Ishikawa (cell line): ENCODE measurements around the gene KIAA1549.

Source experiments
- CEBPB ChIP-seq: IDR thresholded peaks from 2 replicates; pipeline ENCODE4 v1.6.1; 2012
- CREB1 ChIP-seq: IDR thresholded peaks from 2 replicates; pipeline ENCODE4 v1.6.1; 2012; ENCODE audit warnings: low read depth
- EP300 ChIP-seq: IDR thresholded peaks from 2 replicates; pipeline ENCODE4 v1.6.1; 2012; ENCODE audit warnings: borderline replicate concordance
- MAX ChIP-seq: IDR thresholded peaks from 2 replicates; pipeline ENCODE4 v1.6.1; 2012
- NFIC ChIP-seq: IDR thresholded peaks from 2 replicates; pipeline ENCODE4 v1.6.1; 2012
- RAD21 ChIP-seq: IDR thresholded peaks from 2 replicates; pipeline ENCODE4 v1.6.1; 2012; ENCODE audit warnings: low read depth
- REST ChIP-seq: IDR thresholded peaks from 2 replicates; pipeline ENCODE4 v1.6.1; 2012; ENCODE audit warnings: low read depth, mild to moderate bottlenecking
- TAF1 ChIP-seq: IDR thresholded peaks from 2 replicates; pipeline ENCODE4 v1.6.1; 2012; ENCODE audit warnings: low read depth, mild to moderate bottlenecking
- YY1 ChIP-seq: IDR thresholded peaks from 2 replicates; pipeline ENCODE4 v1.6.1; 2012; ENCODE audit warnings: low read depth

- TF ChIP-seq TAF1 (no peak), EP300 (no peak), NFIC (no peak), YY1 (no peak), MAX (no peak), CEBPB (no peak), CREB1 (no peak), REST (no peak), RAD21 (no peak)
These were observed 10.9 kb upstream of the KIAA1549 start for GRCh38 chr7:138992052-138992531.
